ENCODE results near the gene FFAR1.

- TF ChIP-seq POLR2AphosphoS5 (IDR thresholded peaks at IDR 0.05; ENCODE audit: low read depth, low read length) (no peak), TAF1 (IDR thresholded peaks at IDR 0.05; ENCODE audit: borderline replicate concordance, low read depth, low read length) (no peak), POLR2A (IDR thresholded peaks at IDR 0.05; ENCODE audit: low read depth, low read length) (no peak)
Observed at GRCh38 chr19:35365303-35365702, 17.6 kb downstream of the FFAR1 start.

Measured in GM12892 (cell line).